Nasal cavity respiratory epithelium epithelial cell of viscerocranial mucosa (primary cell): ENCODE results near the gene GNB4. TPM values are rescaled to one million over a fixed set of nuclear protein-coding genes. Genes with fewer than 3 reads are reported as not detected.

ENCODE experiments used
- total RNA-seq: library from RNA; depleted of rRNA; stranded (reverse); fragments of >200 nt; gene quantifications from 2 replicates; pipeline ENCODE4 v1.2.3, GENCODE V29; 2014

Gene GNB4
- 19.9 and 20.8 TPM in 2 replicates for total RNA-seq

DNA sequence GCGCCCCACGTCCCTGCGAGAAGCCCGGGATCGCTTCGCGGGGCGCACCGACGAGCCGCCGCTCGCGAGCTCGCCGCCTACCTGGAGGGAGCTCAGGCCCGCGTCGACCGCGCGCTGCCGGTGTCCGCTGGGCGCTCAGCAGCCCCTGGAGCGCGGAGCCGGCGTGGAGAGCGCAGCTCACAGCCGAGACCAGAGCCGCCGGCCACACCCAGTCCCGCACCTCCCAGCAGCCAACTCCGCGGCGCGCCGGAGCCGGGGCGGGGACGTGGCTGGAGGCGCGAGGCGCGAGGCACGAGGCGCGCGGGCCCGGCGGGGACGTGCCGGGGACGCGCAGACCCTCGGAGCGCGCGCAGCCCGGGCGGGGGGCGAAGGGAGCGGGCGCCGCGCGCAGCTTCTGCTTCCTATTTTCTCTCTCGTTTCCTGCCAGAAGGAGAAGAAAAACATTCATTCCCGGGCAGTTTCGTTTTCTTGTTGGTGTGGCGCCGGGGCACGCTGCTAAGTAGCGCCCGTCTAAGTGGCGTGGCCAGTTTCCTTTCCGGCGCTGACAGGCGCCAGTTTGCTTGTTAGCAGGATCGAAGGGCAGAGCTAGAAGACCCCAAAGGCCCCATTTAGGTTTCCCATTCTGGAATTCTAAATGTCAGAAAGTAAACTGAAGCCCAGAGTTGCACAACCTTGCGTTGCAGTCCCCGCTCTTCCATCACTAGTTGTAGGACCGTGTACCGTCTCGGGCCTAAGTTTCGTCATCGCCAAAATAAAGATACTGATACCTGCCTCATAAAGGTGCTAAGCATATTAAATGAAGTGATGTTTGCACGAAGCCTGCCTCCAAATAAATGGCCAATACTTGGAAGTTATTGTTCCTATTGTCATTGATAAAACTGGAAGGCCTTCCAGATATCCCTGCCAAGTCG, at the start of gene GNB4:
Gene GNB4, minus strand, starts transcription at position 206 of the 911 bp plus-strand sequence. CDS start 25,270 bp downstream, outside the sequence.

DNA sequence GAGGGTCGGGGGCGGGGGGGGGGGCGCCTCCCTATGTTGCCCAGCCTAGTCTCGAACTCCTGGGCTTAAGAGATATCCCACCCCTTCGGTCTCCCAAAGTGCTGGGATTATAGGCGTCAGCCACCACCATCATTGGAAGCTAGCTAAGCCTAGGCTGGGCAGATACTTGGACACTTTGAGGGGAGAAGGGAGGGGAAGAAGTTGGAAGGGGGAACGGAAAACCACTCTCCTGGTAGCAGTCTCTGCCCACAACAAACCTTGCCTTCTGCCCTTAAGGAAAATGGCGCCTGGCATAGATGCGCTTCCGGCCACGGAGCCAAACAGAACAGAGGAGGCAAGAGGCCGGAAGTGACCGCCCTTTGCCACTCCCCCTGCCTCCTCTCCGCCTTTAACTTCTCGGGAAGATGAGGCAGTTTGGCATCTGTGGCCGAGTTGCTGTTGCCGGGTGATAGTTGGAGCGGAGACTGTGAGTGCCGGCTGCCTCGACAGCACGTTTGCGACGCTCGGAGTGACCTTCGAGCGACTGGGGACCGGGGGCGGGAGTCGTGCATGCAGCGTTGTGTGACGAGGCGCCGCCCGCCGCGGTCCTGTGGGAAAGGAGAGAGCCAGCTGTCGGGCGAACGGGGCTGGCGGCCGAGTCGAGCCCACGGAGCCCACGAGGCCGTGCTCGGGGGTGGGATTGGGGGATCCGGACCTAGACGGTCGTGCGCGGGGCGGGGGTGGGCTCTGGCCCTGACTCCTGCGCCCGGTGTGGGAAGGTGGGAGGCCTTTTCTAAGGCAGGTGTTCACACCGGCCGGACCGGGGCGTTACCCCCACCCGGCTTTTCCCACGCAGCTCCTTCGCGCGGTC, 103.7 kb downstream of the GNB4 start, which contains the start of gene MFN1:
Gene MFN1, plus strand, starts transcription at position 365 of the 850 bp plus-strand sequence. CDS start 1,143 bp downstream, outside the sequence.

Other genes with a start within 250 kb of the GNB4 start
- 0.34 and 1.1 TPM in 2 replicates for gene KCNMB3, start 200.4 kb downstream of the GNB4 start, total RNA-seq
- 52.0 and 62.2 TPM in 2 replicates for gene ZNF639, start 128.4 kb downstream of the GNB4 start, total RNA-seq
- 64.6 and 68.7 TPM in 2 replicates for gene MFN1, start 103.8 kb downstream of the GNB4 start, total RNA-seq
- 81.7 and 139 TPM in 2 replicates for gene ACTL6A, start 111.5 kb upstream of the GNB4 start, total RNA-seq
- gene MRPL47, start 153.2 kb upstream of the GNB4 start, total RNA-seq, result 30.5 and 54.3 TPM in 2 replicates
- 91.3 and 116 TPM in 2 replicates for gene NDUFB5, start 153.3 kb upstream of the GNB4 start, total RNA-seq
- 2.1 and 4.1 TPM in 2 replicates for gene USP13, start 201.6 kb upstream of the GNB4 start, total RNA-seq